Kidney (tissue), 14 donors: ENCODE measurements around the gene YAF2. TPM values are rescaled to one million over a fixed set of nuclear protein-coding genes. Genes with fewer than 3 reads are reported as not detected.
"Not testable (repeated sequence)": the region's sequence is repeated elsewhere in the genome, so short reads cannot be mapped to it uniquely, and the experiment has no call there.

Source experiments
- DNase-seq, 5 donors: peaks; one replicate each; pipeline ENCODE4 v3.0.0-alpha.2; 2013 to 2020
- FAIRE-seq: peaks from 2 replicates; lab custom pipeline; 2012; peaks lifted over from hg19 to GRCh38; lab: Jason Lieb, UNC
- H3K27ac ChIP-seq, 2 donors: one replicate each; pipeline ENCODE4 v1.7.0; 2013; ENCODE audit warnings: low read depth in 2 of 2, low read length in 2 of 2, inconsistent platforms in 1 of 2
- H3K27me3 ChIP-seq: one replicate; pipeline ENCODE4 v1.7.1; 2013; ENCODE audit warnings: low read length, inconsistent platforms; ENCODE audit not compliant: control insufficient read depth, insufficient read depth
- H3K36me3 ChIP-seq, 3 donors: one replicate each; pipeline versions ENCODE4 v1.7.0 to v1.7.1; 2013; ENCODE audit warnings: low read length in 3 of 3, control low read depth in 1 of 3, inconsistent platforms in 1 of 3; ENCODE audit not compliant: insufficient read depth in 3 of 3, control insufficient read depth in 2 of 3
- H3K4me1 ChIP-seq, 3 donors: one replicate each; pipeline versions ENCODE4 v1.7.0 to v1.7.1; 2013; ENCODE audit warnings: low read length in 3 of 3, inconsistent platforms in 1 of 3, low read depth in 1 of 3; ENCODE audit not compliant: control insufficient read depth in 2 of 3, insufficient read depth in 2 of 3
- H3K4me3 ChIP-seq, 3 donors: one replicate each; pipeline versions ENCODE4 v1.7.0 to v1.8.1; 2013; ENCODE audit warnings: low read length in 3 of 3, control low read depth in 1 of 3, inconsistent platforms in 1 of 3
- H3K9ac ChIP-seq, 3 donors: one replicate each; pipeline versions ENCODE4 v1.7.0 to v1.7.1; 2013; ENCODE audit warnings: low read length in 3 of 3, control low read depth in 1 of 3, inconsistent platforms in 1 of 3
- H3K9me3 ChIP-seq, 3 donors: one replicate each; pipeline versions ENCODE4 v1.7.0 to v1.7.1; 2013; ENCODE audit warnings: low read length in 3 of 3, control low read depth in 1 of 3, inconsistent platforms in 1 of 3; ENCODE audit not compliant: control insufficient read depth in 2 of 3, insufficient read depth in 1 of 3
- intact Hi-C: fragments of 100-400 bp; cut with DNase I; formaldehyde crosslinking; loops from one replicate; pipeline ENCODE4 v1.11.1; 2022
- polyA plus RNA-seq: library from polyadenylated mRNA; stranded (reverse); fragments of 350-450 nt; fragmentation: Illumina TruSeq; extraction: RNeasy Lipid Tissue Mini Kit (QIAGEN cat#74804); gene quantifications from one replicate; pipeline ENCODE4 v1.2.3, GENCODE V29; 2014; ENCODE audit warnings: low read depth, low replicate concordance; ENCODE audit not compliant: insufficient read depth
- total RNA-seq: library from RNA; stranded (reverse); fragmentation: NEBNext Ultra II Directional; extraction: Animal tissue kit (Norgen Biotek cat#: 25700); gene quantifications from one replicate; pipeline ENCODE4 v1.2.1, GENCODE V29; 2021
- TF ChIP-seq, protein P1 (sequence below): IDR thresholded peaks from 3 replicates; pipeline ENCODE4 v1.5.1; 2012; ENCODE audit warnings: mild to moderate bottlenecking, moderate library complexity, borderline replicate concordance; ENCODE audit not compliant: insufficient read depth; ENCODE audit errors: extremely low read depth
- donor health status: control.
- donor health status: control.
- donor health status: control.
- donor health status: control.
- donor health status: control.
- donor health status: DM: yes; HTN: yes; CAD: no.
- donor health status: Normal renal cell carcinoma (clear cell type).

The YAF2 gene
- total and polyA plus RNA-seq, 2 donors from 2014 or later: 15.0 to 32.0 TPM

DNA sequence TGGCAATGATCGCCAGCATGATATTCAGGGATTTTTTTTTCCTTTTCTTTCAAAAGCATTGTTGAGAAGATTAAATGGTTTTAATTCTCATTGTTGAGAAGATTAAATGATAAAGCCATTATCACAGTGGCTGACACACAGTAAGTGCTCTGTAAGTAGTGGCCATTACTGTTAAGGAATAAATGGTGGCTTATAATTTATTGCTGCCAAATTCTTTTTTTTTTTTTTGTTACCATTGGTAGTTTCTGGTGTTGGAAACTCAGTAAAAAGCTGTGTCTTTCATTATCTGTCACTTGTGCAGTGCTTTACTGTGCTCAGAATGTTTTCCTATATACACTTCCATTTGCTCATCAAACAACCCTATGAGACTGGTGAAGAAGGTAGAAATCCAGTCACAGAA, 15.3 kb downstream of the YAF2 start:
- DNase-seq: no peak
- no peaks in the 10 kb centered on the region for H3K36me3 ChIP-seq
- FAIRE-seq: no peak
- no peaks in the 10 kb centered on the region for H3K4me1 ChIP-seq
- no peaks in the 10 kb centered on the region for H3K27me3 ChIP-seq
- no peak overlapping the region for H3K9ac ChIP-seq
- H3K27ac ChIP-seq: no peak overlapping the region
- no peaks in the 10 kb centered on the region for H3K9me3 ChIP-seq
- H3K4me3 ChIP-seq: no peak overlapping the region
- TF ChIP-seq, protein P1, sequence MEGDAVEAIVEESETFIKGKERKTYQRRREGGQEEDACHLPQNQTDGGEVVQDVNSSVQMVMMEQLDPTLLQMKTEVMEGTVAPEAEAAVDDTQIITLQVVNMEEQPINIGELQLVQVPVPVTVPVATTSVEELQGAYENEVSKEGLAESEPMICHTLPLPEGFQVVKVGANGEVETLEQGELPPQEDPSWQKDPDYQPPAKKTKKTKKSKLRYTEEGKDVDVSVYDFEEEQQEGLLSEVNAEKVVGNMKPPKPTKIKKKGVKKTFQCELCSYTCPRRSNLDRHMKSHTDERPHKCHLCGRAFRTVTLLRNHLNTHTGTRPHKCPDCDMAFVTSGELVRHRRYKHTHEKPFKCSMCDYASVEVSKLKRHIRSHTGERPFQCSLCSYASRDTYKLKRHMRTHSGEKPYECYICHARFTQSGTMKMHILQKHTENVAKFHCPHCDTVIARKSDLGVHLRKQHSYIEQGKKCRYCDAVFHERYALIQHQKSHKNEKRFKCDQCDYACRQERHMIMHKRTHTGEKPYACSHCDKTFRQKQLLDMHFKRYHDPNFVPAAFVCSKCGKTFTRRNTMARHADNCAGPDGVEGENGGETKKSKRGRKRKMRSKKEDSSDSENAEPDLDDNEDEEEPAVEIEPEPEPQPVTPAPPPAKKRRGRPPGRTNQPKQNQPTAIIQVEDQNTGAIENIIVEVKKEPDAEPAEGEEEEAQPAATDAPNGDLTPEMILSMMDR: no peak
- intact Hi-C loops: no loop called here

DNA sequence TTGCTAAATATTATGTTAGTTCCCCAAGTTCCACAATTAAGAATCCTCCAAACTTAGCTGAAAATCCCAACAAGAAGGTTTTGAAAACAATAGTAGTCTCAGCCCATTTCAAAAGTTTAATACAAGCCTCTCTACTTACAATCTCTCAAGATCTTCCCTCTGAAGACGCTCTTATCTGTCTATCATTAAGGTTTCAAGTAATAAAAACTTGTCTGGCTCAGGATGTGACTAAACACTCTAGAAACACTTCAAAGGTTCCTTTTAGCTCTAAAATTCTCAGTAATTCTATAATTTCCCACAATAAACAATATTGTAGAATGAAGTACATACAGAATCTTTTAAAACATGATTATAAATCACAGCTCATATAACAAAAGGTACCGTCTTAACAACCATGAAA, 16.3 kb downstream of the YAF2 start:
- H3K9ac ChIP-seq: no peak overlapping the region
- intact Hi-C loops: no loop called here
- H3K27me3 ChIP-seq: no peaks in the 10 kb centered on the region
- FAIRE-seq: no peak
- no peaks in the 10 kb centered on the region for H3K4me1 ChIP-seq
- no peaks in the 10 kb centered on the region for H3K36me3 ChIP-seq
- TF ChIP-seq, protein P1: no peak
- no peak overlapping the region for H3K4me3 ChIP-seq
- no peak for DNase-seq
- H3K9me3 ChIP-seq: no peaks in the 10 kb centered on the region
- no peak overlapping the region for H3K27ac ChIP-seq

DNA sequence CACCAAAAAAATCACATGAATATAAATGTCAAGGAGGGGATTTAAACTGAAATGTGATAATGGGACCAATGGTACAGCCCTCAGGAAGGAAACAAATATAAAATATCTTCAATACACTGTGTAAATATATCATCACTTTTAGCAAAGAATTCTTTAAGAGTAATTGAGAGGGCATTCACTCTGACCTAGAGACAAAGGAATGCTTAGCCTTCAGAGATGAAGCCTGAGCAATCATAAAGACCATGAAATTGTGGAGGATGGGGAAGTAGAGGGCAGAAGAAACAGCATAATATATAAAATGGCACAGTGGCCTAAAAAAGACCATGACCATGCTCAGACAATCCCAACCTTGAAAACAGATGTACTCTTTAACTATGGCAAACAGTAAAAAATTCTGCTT, 20.4 kb downstream of the YAF2 start:
- H3K9me3 ChIP-seq: no peaks in the 10 kb centered on the region
- no peak for DNase-seq
- no peak overlapping the region for H3K27ac ChIP-seq
- H3K9ac ChIP-seq: no peak overlapping the region
- peaks cover 0 to 4% (median 0%) of the 10 kb centered on the region in 3 donors for H3K4me1 ChIP-seq
- no peaks in the 10 kb centered on the region for H3K36me3 ChIP-seq
- intact Hi-C loops: no loop called here
- no peak overlapping the region for H3K4me3 ChIP-seq
- no peaks in the 10 kb centered on the region for H3K27me3 ChIP-seq
- TF ChIP-seq, protein P1: no peak
- no peak for FAIRE-seq

DNA sequence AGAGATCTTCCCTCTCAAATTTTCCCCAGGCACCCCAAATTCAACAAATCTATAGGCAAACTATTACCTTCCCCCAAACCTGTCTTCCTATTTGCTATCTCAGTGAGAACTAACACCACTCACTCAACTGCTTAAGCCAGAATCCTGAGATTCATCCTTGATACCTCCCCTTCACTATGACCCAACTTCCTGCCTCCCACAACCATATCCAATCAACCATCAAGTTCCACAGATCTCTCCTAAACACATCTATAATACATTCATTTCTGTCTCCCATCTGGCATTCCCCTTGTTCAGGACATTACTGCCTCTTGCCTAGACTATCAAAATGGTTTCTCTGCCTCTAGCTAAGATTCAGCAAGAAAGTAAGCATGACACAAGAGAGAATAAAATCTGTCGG, 21.3 kb downstream of the YAF2 start:
- DNase-seq (no peak), FAIRE-seq (no peak)
- TF ChIP-seq, protein P1: no peak
- Histone ChIP-seq H3K4me1 (peaks cover 0 to 4% (median 0%) of the 10 kb centered on the region in 3 donors), H3K9me3 (no peaks in the 10 kb centered on the region), H3K36me3 (no peaks in the 10 kb centered on the region), H3K9ac (no peak overlapping the region), H3K4me3 (no peak overlapping the region), H3K27ac (no peak overlapping the region), H3K27me3 (no peaks in the 10 kb centered on the region)
- intact Hi-C loops: no loop called here

DNA sequence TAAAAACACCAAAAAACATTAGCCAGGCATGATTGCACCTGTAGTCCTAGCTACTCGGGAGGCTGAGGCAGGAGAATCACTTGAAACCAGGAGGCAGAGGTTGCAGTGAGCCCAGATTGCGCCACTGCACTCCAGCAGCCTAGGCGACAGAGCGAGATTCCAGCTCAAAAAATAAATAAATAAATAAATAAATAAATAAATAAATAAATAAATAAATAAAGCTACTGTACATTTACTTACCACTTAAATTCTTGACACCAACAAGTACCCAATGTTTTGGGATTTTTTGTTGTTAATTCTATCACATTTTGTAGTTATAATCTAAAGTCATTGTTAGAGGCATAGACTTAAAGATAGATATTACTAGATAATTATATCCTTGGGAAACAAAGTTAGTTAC, 22.3 kb downstream of the YAF2 start:
- intact Hi-C loops, H3K9me3 ChIP-seq, H3K27me3 ChIP-seq, H3K36me3 ChIP-seq, H3K4me1 ChIP-seq, FAIRE-seq, DNase-seq, H3K9ac ChIP-seq, H3K27ac ChIP-seq, H3K4me3 ChIP-seq: not testable (repeated sequence)
